Mammary epithelial cell (primary cell): ENCODE data around the gene MREG.
"Not testable (repeated sequence)": the region's sequence is repeated elsewhere in the genome, so short reads cannot be mapped to it uniquely, and the experiment has no call there.

Experiments used
- EZH2 ChIP-seq: IDR thresholded peaks from 2 replicates; pipeline ENCODE4 v1.6.1; 2012; ENCODE audit warnings: low read length, inconsistent platforms, borderline replicate concordance
- TF ChIP-seq, protein P1 (sequence below), 2 donors: IDR thresholded peaks in 1 of 2; conservative IDR thresholded peaks in 1 of 2; 2 replicates each; pipeline ENCODE4 v1.5.1; 2011 to 2012; ENCODE audit warnings: inconsistent platforms in 2 of 2, low read length in 2 of 2, mild to moderate bottlenecking in 2 of 2, control low read depth in 1 of 2, low read depth in 1 of 2; ENCODE audit not compliant: insufficient read depth in 1 of 2; ENCODE audit errors: extremely low read depth in 1 of 2

DNA sequence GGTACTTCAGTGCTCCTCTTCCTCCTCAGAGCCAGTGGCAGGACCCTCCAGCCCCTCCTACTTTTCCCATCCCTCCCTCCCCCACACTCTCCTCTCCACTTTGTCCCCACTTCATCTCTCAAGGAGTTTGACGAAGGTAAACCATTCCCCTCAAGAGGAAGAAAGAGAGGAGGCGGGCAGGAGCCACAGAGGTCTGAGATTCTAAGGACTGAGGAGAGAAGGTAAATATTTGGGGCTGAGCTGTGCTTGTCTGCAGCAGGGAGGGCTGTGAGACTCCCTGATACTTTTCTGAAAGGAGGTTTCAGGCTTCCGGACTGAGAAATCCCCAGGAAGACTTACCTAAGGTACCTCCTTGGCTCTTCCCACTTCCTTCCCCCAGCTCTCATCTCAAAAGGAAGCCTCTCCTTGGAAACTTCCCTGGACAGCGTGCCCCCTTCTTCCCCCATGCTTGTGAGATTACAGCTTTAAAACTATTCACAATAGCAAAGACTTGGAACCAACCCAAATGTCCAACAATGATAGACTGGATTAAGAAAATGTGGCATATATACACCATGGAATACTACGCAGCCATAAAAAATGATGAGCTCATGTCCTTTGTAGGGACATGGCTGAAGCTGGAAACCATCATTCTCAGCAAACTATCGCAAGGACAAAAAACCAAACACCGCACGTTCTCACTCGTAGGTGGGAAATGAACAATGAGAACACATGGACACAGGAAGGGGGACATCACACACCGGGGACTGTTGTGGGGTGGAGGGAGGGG is 55.8 kb downstream of the MREG start:
- TF ChIP-seq, protein P1, sequence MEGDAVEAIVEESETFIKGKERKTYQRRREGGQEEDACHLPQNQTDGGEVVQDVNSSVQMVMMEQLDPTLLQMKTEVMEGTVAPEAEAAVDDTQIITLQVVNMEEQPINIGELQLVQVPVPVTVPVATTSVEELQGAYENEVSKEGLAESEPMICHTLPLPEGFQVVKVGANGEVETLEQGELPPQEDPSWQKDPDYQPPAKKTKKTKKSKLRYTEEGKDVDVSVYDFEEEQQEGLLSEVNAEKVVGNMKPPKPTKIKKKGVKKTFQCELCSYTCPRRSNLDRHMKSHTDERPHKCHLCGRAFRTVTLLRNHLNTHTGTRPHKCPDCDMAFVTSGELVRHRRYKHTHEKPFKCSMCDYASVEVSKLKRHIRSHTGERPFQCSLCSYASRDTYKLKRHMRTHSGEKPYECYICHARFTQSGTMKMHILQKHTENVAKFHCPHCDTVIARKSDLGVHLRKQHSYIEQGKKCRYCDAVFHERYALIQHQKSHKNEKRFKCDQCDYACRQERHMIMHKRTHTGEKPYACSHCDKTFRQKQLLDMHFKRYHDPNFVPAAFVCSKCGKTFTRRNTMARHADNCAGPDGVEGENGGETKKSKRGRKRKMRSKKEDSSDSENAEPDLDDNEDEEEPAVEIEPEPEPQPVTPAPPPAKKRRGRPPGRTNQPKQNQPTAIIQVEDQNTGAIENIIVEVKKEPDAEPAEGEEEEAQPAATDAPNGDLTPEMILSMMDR (conservative IDR thresholded peaks at IDR 0.05 in 1 of 2, IDR thresholded peaks at IDR 0.05 in 1 of 2; ENCODE audit: extremely low read depth in 1 of 2, insufficient read depth in 1 of 2, low read depth in 1 of 2, low read length in 2 of 2): not testable (repeated sequence)
- not testable (repeated sequence) for TF ChIP-seq EZH2
